Stimulated activated CD8-positive, alpha-beta memory T cell treated with anti-CD3 and anti-CD28 coated beads, Interleukin-15, amount 100 ng/mL, for 48 hours (primary cell): ENCODE results near the gene HOXC11.

Experiments
- DNase-seq, 2 donors: peaks; one replicate each; pipeline ENCODE4 v3.0.0-alpha.2; 2020; ENCODE audit warnings: low read depth in 2 of 2

Gene HOXC11

GRCh38 chr12:53997204-53998109, 24.5 kb downstream of the HOXC11 start:
- DNase-seq = no peak

- no peak for DNase-seq
Measured at GRCh38 chr12:53998110-53998899, 25.4 kb downstream of the HOXC11 start.

- DNase-seq = no peak
Measured at GRCh38 chr12:53998900-53999236, 25.9 kb downstream of the HOXC11 start.

GRCh38 chr12:53999559-54000115, 26.7 kb downstream of the HOXC11 start:
- no peak for DNase-seq

GRCh38 chr12:54000116-54001114, 27.5 kb downstream of the HOXC11 start, which contains the start of gene HOXC9:
Gene HOXC9 (plus strand): TSS chr12:54000161. CDS start chr12:54000189, 28 bp downstream.
- no peak for DNase-seq

GRCh38 chr12:54001283-54002187, 28.6 kb downstream of the HOXC11 start:
- DNase-seq = no peak

- no peak for DNase-seq
Measured at GRCh38 chr12:54002278-54002914, 29.5 kb downstream of the HOXC11 start.

GRCh38 chr12:54002915-54003389, 30.0 kb downstream of the HOXC11 start:
- no peak for DNase-seq

- DNase-seq = no peak
Measured at GRCh38 chr12:54003625-54004024, 30.7 kb downstream of the HOXC11 start.

- no peak for DNase-seq
Measured at GRCh38 chr12:54004063-54004840, 31.3 kb downstream of the HOXC11 start.

GRCh38 chr12:54004841-54005530, 32.1 kb downstream of the HOXC11 start:
- DNase-seq = no peak

GRCh38 chr12:54005531-54005852, 32.6 kb downstream of the HOXC11 start:
- no peak for DNase-seq

GRCh38 chr12:54005853-54006558, 33.1 kb downstream of the HOXC11 start:
- DNase-seq = peak; percentile 61 to 64

GRCh38 chr12:54006559-54007220, 33.8 kb downstream of the HOXC11 start:
- no peak for DNase-seq

GRCh38 chr12:54007538-54008259, 34.8 kb downstream of the HOXC11 start:
- DNase-seq = no peak

- no peak for DNase-seq
Measured at GRCh38 chr12:54008260-54008552, 35.3 kb downstream of the HOXC11 start.
